H9 (cell line): ENCODE measurements around the gene ATAD5. TPM values are rescaled to one million over a fixed set of nuclear protein-coding genes. Genes with fewer than 3 reads are reported as not detected.

Experiments
- DNase-seq: peaks from one replicate; pipeline ENCODE4 v3.0.0-alpha.2; 2017
- H2AFZ ChIP-seq: one replicate; pipeline ENCODE4 v1.6.1; 2013; ENCODE audit warnings: mild to moderate bottlenecking, low read length, control low read depth, moderate library complexity
- H2AK5ac ChIP-seq: 2 replicates; pipeline ENCODE4 v1.6.1; 2013; ENCODE audit warnings: low read length, control low read depth, mixed read lengths; ENCODE audit not compliant: insufficient read length
- H2BK120ac ChIP-seq: one replicate; pipeline ENCODE4 v1.6.1; 2013; ENCODE audit warnings: low read depth, mild to moderate bottlenecking, low read length, control low read depth, inconsistent platforms; ENCODE audit not compliant: poor library complexity, severe bottlenecking
- H2BK12ac ChIP-seq: 2 replicates; pipeline ENCODE4 v1.6.1; 2013; ENCODE audit warnings: low read length, control low read depth, mixed read lengths, low read depth; ENCODE audit not compliant: insufficient read length
- H2BK15ac ChIP-seq: 2 replicates; pipeline ENCODE4 v1.6.1; 2013; ENCODE audit warnings: low read depth, low read length, control low read depth
- H2BK20ac ChIP-seq: one replicate; pipeline ENCODE4 v1.6.1; 2013; ENCODE audit warnings: low read depth, mild to moderate bottlenecking, low read length, control low read depth, inconsistent platforms; ENCODE audit not compliant: poor library complexity, severe bottlenecking
- H2BK5ac ChIP-seq: 2 replicates; pipeline ENCODE4 v1.6.1; 2013; ENCODE audit warnings: low read length, control low read depth, mixed read lengths; ENCODE audit not compliant: insufficient read length
- H3K14ac ChIP-seq: 2 replicates; pipeline ENCODE4 v1.6.1; 2013; ENCODE audit warnings: low read length, control low read depth; ENCODE audit not compliant: insufficient read depth
- H3K18ac ChIP-seq: 2 replicates; pipeline ENCODE4 v1.6.1; 2013; ENCODE audit warnings: low read depth, mild to moderate bottlenecking, mixed read lengths, low read length, control low read depth; ENCODE audit not compliant: insufficient read length
- H3K23ac ChIP-seq: 2 replicates; pipeline ENCODE4 v1.6.1; 2013; ENCODE audit warnings: low read length, control low read depth, mixed read lengths, low read depth; ENCODE audit not compliant: insufficient read length
- H3K23me2 ChIP-seq: 2 replicates; pipeline ENCODE4 v1.6.1; 2013; ENCODE audit warnings: low read depth, mild to moderate bottlenecking, mixed read lengths, low read length, control low read depth; ENCODE audit not compliant: insufficient read length, poor library complexity, severe bottlenecking
- H3K27ac ChIP-seq: 2 replicates; pipeline ENCODE4 v1.5.1; 2013; ENCODE audit warnings: low read length, control low read depth, mixed read lengths, low read depth; ENCODE audit not compliant: insufficient read length
- H3K27me3 ChIP-seq: 2 replicates; pipeline ENCODE4 v1.6.1; 2013; ENCODE audit warnings: low read length, control low read depth, inconsistent platforms; ENCODE audit not compliant: insufficient read depth
- H3K4ac ChIP-seq: 2 replicates; pipeline ENCODE4 v1.6.1; 2013; ENCODE audit warnings: low read depth, mild to moderate bottlenecking, control low read depth, inconsistent platforms, low read length, moderate library complexity
- H3K4me1 ChIP-seq: 2 replicates; pipeline ENCODE4 v1.6.1; 2013; ENCODE audit warnings: low read length, control low read depth, inconsistent platforms; ENCODE audit not compliant: insufficient read depth
- H3K4me2 ChIP-seq: 2 replicates; pipeline ENCODE4 v1.6.1; 2013; ENCODE audit warnings: low read length, control low read depth, mixed read lengths; ENCODE audit not compliant: insufficient read length, insufficient read depth
- H3K56ac ChIP-seq: 2 replicates; pipeline ENCODE4 v1.6.1; 2013; ENCODE audit warnings: low read depth, mild to moderate bottlenecking, mixed read lengths, low read length, control low read depth; ENCODE audit not compliant: insufficient read length
- H3K79me1 ChIP-seq: 2 replicates; pipeline ENCODE4 v1.6.1; 2013; ENCODE audit warnings: low read depth, mild to moderate bottlenecking, moderate library complexity, low read length, control low read depth, inconsistent platforms; ENCODE audit not compliant: insufficient read depth, poor library complexity, severe bottlenecking
- H3K79me2 ChIP-seq: 2 replicates; pipeline ENCODE4 v1.6.1; 2013; ENCODE audit warnings: low read length, control low read depth, inconsistent platforms; ENCODE audit not compliant: insufficient read depth
- H3K9ac ChIP-seq: 2 replicates; pipeline ENCODE4 v1.6.1; 2013; ENCODE audit warnings: low read length, control low read depth, mixed read lengths; ENCODE audit not compliant: insufficient read length; ENCODE audit errors: extremely low read depth
- H3K9me3 ChIP-seq: one replicate; pipeline ENCODE4 v1.6.1; 2013; ENCODE audit warnings: low read depth, low read length, inconsistent platforms; ENCODE audit not compliant: control insufficient read depth
- H3T11ph ChIP-seq: one replicate; pipeline ENCODE4 v1.6.1; 2013; ENCODE audit warnings: mild to moderate bottlenecking, low read length, control low read depth, inconsistent platforms
- H4K20me1 ChIP-seq: one replicate; pipeline ENCODE4 v1.6.1; 2013; ENCODE audit not compliant: control insufficient read depth, insufficient read length, insufficient read depth
- H4K5ac ChIP-seq: 2 replicates; pipeline ENCODE4 v1.6.1; 2013; ENCODE audit warnings: low read depth, mild to moderate bottlenecking, mixed read lengths, low read length, control low read depth; ENCODE audit not compliant: insufficient read length
- H4K8ac ChIP-seq: replicated peaks from 2 replicates; pipeline ENCODE4 v1.6.1; 2013; ENCODE audit warnings: low read length, control low read depth, mixed read lengths, low read depth; ENCODE audit not compliant: insufficient read length
- H4K91ac ChIP-seq: 2 replicates; pipeline ENCODE4 v1.6.1; 2013; ENCODE audit warnings: low read depth, mild to moderate bottlenecking, moderate library complexity, mixed read lengths, low read length, control low read depth; ENCODE audit not compliant: insufficient read length
- H3K27ac Mint-ChIP-seq, 3 experiments: 2 replicates in 2 of 3; 3 replicates in 1 of 3; pipeline ENCODE4 v1.8.0; 2020 to 2021; ENCODE audit warnings: mixed read lengths in 3 of 3, mild to moderate bottlenecking in 1 of 3, moderate library complexity in 1 of 3
- H3K27me3 Mint-ChIP-seq: 2 replicates; pipeline ENCODE4 v1.8.0; 2021; ENCODE audit warnings: low read depth, mild to moderate bottlenecking, moderate library complexity, mixed read lengths
- H3K36me3 Mint-ChIP-seq, 3 experiments: 2 replicates in 2 of 3; 3 replicates in 1 of 3; pipeline ENCODE4 v1.8.0; 2020 to 2021; ENCODE audit warnings: low read depth in 3 of 3, mixed read lengths in 3 of 3; ENCODE audit not compliant: insufficient read depth in 1 of 3
- H3K4me1 Mint-ChIP-seq, 2 experiments: 2 replicates each; pipeline ENCODE4 v1.8.0; 2020; ENCODE audit warnings: mixed read lengths in 2 of 2
- H3K4me3 Mint-ChIP-seq, 2 experiments: 2 replicates in 1 of 2; 3 replicates in 1 of 2; pipeline ENCODE4 v1.8.0; 2020 to 2021; ENCODE audit warnings: mild to moderate bottlenecking in 2 of 2, mixed read lengths in 2 of 2, moderate library complexity in 1 of 2
- H3K9me3 Mint-ChIP-seq, 2 experiments: 2 replicates in 1 of 2; 3 replicates in 1 of 2; pipeline ENCODE4 v1.8.0; 2020; ENCODE audit warnings: mild to moderate bottlenecking in 2 of 2, mixed read lengths in 2 of 2, moderate library complexity in 1 of 2
- CTCF ChIP-seq: fragments of 200-600 bp; sonication (generic); conservative IDR thresholded peaks from 3 replicates; pipeline ENCODE4 v1.8.0; 2021; ENCODE audit warnings: antibody characterized with exemption, mild to moderate bottlenecking
- WGBS: extraction: QIAGEN DNeasy Blood & Tissue Kit; methylation state at CpG from one replicate; pipeline ENCODE4 v1.1.7; 2013; ENCODE audit warnings: missing lambda C conversion rate, low lambda C conversion rate, mixed read lengths; ENCODE audit not compliant: insufficient read length; ENCODE audit errors: extremely low coverage; 5-methylcytosine and 5-hydroxymethylcytosine counted together
- total RNA-seq: library from RNA; stranded (reverse); gene quantifications from 2 replicates; pipeline ENCODE4 v1.2.1, GENCODE V29; 2021

The ATAD5 gene
- total RNA-seq, 1 experiment from 2014 or later = 27.0 TPM

- DNase-seq = no peak
- Histone ChIP-seq H2BK120ac (no peak overlapping the region), H2BK5ac (no peak overlapping the region), H3K4ac (no peak overlapping the region), H3K4me2 (no peak overlapping the region), H3K9ac (no peak overlapping the region), H2AFZ (no peak overlapping the region), H3K14ac (no peak overlapping the region), H3K23ac (no peak overlapping the region), H3T11ph (no peak overlapping the region), H2AK5ac (no peak overlapping the region), H4K20me1 (no peaks in the 10 kb centered on the region), H3K4me1 (no peaks in the 10 kb centered on the region), H2BK12ac (no peak overlapping the region), H3K18ac (no peak overlapping the region), H3K23me2 (peaks cover 10% of the 10 kb centered on the region), H3K9me3 (no peaks in the 10 kb centered on the region), H4K5ac (no peak overlapping the region), H4K8ac (no peak overlapping the region), H4K91ac (no peak overlapping the region), H2BK20ac (no peak overlapping the region), H2BK15ac (no peak overlapping the region), H3K79me1 (no peaks in the 10 kb centered on the region), H3K79me2 (no peaks in the 10 kb centered on the region), H3K56ac (no peak overlapping the region), H3K27me3 (peaks cover 12% of the 10 kb centered on the region; the same call in 1 of the 2 replicates), H3K27ac (no peak overlapping the region)
- Mint-ChIP-seq H3K9me3 (0 out of 5 replicates have a peak, but pooled peaks cover 0 to 2% of the 10 kb centered on the region in 2 experiments), H3K4me1 (peaks cover 6% of the 10 kb centered on the region in 2 experiments), H3K27ac (no peak overlapping the region), H3K27me3 (peaks cover 49% of the 10 kb centered on the region), H3K4me3 (no peak overlapping the region), H3K36me3 (no peaks in the 10 kb centered on the region; a peak in 1 of 7 replicates)
- TF ChIP-seq CTCF = no peak
- WGBS = no CpG with 5 or more reads among the region's 6 CpGs
Measured at GRCh38 chr17:30926516-30926915, 94.8 kb downstream of the ATAD5 start.
